ENCODE results near the gene ZNF846. TPM values are rescaled to one million over a fixed set of nuclear protein-coding genes. Genes with fewer than 3 reads are reported as not detected.

The ZNF846 gene
- total and polyA plus RNA-seq, 12 donors, result 5.2 to 24.8 (median 9.0) TPM

DNA sequence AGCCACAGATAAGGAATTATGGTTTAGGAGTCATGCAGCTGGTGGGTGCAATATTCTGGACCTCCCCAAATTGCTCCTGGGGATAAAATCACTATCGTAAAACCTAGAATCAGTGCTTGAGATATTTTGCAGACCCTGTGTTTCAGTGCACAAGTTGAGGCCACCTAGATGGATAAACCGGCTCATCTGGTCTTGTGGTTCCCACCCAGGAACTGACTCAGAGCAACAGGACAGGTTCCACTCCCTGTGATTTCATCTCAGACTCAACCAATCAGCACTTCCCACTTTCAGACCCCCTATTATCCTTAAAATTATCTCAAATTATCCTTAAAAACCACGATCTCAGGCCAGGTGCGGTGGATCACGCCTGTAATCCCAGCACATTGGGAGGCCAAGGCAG, 29.3 kb upstream of the ZNF846 start:
- H3K36me3 ChIP-seq (replicated peaks in 1 of 2), result no peaks in the 10 kb centered on the region
- no peaks in the 10 kb centered on the region for H3K27me3 ChIP-seq
- intact Hi-C loops (cut with DNase I), result loop anchor here (5.0 to 10.0 kb wide), 6 partner anchors 49 to 663 kb away; partner anchors contain the start of genes ZNF561 (in 1 of the 2) and ZNF699 (in 1 of the 2)
- H3K9me3 ChIP-seq (replicated peaks in 1 of 3), result no peaks in the 10 kb centered on the region
- H3K27ac ChIP-seq, result no peak overlapping the region
- WGBS, 4 donors, result 85 to 95% (median 91%) methylated on average over 4 to 5 of the region's 5 CpGs
- H3K4me3 ChIP-seq, result no peak overlapping the region
- no peak for DNase-seq
- TF ChIP-seq, protein P1, sequence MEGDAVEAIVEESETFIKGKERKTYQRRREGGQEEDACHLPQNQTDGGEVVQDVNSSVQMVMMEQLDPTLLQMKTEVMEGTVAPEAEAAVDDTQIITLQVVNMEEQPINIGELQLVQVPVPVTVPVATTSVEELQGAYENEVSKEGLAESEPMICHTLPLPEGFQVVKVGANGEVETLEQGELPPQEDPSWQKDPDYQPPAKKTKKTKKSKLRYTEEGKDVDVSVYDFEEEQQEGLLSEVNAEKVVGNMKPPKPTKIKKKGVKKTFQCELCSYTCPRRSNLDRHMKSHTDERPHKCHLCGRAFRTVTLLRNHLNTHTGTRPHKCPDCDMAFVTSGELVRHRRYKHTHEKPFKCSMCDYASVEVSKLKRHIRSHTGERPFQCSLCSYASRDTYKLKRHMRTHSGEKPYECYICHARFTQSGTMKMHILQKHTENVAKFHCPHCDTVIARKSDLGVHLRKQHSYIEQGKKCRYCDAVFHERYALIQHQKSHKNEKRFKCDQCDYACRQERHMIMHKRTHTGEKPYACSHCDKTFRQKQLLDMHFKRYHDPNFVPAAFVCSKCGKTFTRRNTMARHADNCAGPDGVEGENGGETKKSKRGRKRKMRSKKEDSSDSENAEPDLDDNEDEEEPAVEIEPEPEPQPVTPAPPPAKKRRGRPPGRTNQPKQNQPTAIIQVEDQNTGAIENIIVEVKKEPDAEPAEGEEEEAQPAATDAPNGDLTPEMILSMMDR (IDR thresholded peaks at IDR 0.05), result no peak
- TF ChIP-seq POLR2A (IDR thresholded peaks at IDR 0.05), result no peak
- H3K4me1 ChIP-seq (replicated peaks in 1 of 2), result no peaks in the 10 kb centered on the region

DNA sequence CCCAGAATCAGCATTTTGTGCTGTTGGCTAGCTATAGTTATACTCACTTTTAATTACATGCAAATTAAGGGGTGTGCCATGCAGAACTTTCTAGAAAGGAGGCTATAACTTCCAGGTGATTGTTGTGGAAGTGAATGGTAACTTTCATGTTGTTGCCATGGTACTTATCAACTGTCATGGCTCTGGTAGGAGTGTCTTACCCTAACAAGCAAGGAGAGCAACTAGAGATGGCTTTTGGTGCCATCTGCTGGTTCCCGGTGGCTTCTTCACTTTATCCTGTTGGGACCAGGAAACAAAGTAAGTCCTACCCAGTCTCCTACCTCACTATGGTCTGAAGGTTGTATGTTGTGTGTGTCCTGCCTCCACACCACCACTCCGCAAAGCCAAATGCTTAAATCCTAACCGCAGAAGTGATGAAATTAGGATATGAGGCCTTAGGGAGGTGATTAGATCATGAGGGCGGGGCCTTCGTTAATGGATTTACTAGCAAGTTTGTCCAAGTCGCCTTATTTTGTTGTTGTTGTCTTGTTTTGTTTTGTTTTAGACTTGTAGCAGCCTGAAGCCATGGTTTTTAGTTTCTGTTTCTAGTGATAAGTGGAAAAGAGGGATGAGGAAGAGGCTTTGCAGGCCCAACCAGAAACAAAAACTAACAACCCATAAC, 27.7 kb upstream of the ZNF846 start:
- intact Hi-C loops (cut with DNase I), result loop anchor here (5.0 to 10.0 kb wide), 6 partner anchors 51 to 661 kb away; partner anchors contain the start of genes ZNF561 (in 1 of the 2) and ZNF699 (in 1 of the 2)
- no peak overlapping the region for H3K27ac ChIP-seq
- no peak for TF ChIP-seq POLR2A (IDR thresholded peaks at IDR 0.05)
- TF ChIP-seq, protein P1 (IDR thresholded peaks at IDR 0.05), result peak in 5 of 6 experiments; percentile 76 to 94 (median 88)
- DNase-seq, result peak; percentile 80 to 96 (median 85)
- H3K9me3 ChIP-seq (replicated peaks in 1 of 3), result no peaks in the 10 kb centered on the region
- H3K4me3 ChIP-seq, result no peak overlapping the region
- 46 to 49% (median 48%) methylated on average over 6 of the region's 6 CpGs for WGBS, 4 donors
- H3K27me3 ChIP-seq, result no peaks in the 10 kb centered on the region
- H3K4me1 ChIP-seq (replicated peaks in 1 of 2), result peaks cover 0 to 2% of the 10 kb centered on the region in 2 donors
- no peaks in the 10 kb centered on the region for H3K36me3 ChIP-seq (replicated peaks in 1 of 2)

DNA sequence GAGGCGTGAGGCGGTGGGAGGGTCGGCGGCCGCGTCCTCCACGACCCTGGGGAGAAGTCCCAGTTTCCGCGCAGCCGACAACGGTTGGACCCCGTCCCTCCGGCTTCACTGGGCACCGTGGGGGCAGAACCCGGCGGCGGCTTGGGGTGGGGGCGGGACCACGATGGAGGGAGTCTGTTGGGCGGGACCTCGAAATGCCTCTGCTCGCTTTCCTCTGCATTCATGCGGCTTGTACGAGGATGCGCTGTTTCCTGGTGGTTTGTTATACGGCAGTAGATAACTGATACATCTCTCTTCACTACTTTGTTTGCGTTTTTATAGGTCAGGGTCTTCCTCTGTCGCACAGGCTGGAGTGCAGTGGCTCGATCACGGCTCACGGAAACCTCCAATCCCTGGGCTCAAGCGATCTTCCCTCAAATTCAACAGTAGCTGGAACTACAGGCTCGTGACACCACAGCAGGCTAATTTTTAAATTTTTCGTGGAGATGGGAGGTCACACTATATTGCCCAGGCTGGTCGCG, 24.6 kb upstream of the ZNF846 start:
- DNase-seq, result peak in 6 of 7 donors; percentile 60 to 74 (median 68)
- 16 to 34% (median 17%) methylated on average over 15 to 36 of the region's 36 CpGs for WGBS, 4 donors
- H3K4me3 ChIP-seq, result peak overlapping the region in 3 of 4 donors; percentile 16 to 82 (median 55)
- intact Hi-C loops (cut with DNase I), result loop anchor here in 1 of 2 donors (10.0 kb wide), 2 partner anchors 488 to 658 kb away; partner anchors contain the start of gene ZNF699
- TF ChIP-seq, protein P1 (IDR thresholded peaks at IDR 0.05), result no peak
- TF ChIP-seq POLR2A (IDR thresholded peaks at IDR 0.05), result peak in 1 of 2 donors; percentile 20
- H3K36me3 ChIP-seq (replicated peaks in 1 of 2), result no peaks in the 10 kb centered on the region
- H3K27me3 ChIP-seq, result no peaks in the 10 kb centered on the region
- H3K9me3 ChIP-seq (replicated peaks in 1 of 3), result no peaks in the 10 kb centered on the region
- H3K27ac ChIP-seq, result peak overlapping the region; percentile 72 to 99 (median 83)
- peaks cover 0 to 5% of the 10 kb centered on the region in 2 donors for H3K4me1 ChIP-seq (replicated peaks in 1 of 2)
